HG03139 (cell line): ENCODE results near the gene GYPC.
A peak's percentile ranks its signal among the peaks of the same experiment; 100 is the strongest.
"Not testable (repeated sequence)": the region's sequence is repeated elsewhere in the genome, so short reads cannot be mapped to it uniquely, and the experiment has no call there.

Experiments used
- ATAC-seq: cut with Tn5 transposase; IDR thresholded peaks from one replicate; pipeline ENCODE4 v1.9.1; 2021; ENCODE audit not compliant: unreplicated experiment

GYPC gene

GRCh38 chr2:126655500-126656430 lies at the start of gene GYPC:
TSS of gene GYPC (plus strand) at chr2:126656158. CDS start at chr2:126656264, 106 bp downstream.
- ATAC-seq: peak; percentile 32

- ATAC-seq: no peak
Measured at GRCh38 chr2:126614524-126615227, 41.3 kb upstream of the GYPC start.

GRCh38 chr2:126616606-126617069 lies 39.3 kb upstream of the GYPC start:
- no peak for ATAC-seq

GRCh38 chr2:126620302-126620701 lies 35.7 kb upstream of the GYPC start:
- ATAC-seq: no peak

GRCh38 chr2:126623000-126623399 lies 33.0 kb upstream of the GYPC start:
- no peak for ATAC-seq

GRCh38 chr2:126627643-126628042 lies 28.3 kb upstream of the GYPC start:
- ATAC-seq: no peak

GRCh38 chr2:126634273-126634861 lies 21.6 kb upstream of the GYPC start:
- no peak for ATAC-seq

- ATAC-seq: no peak
Measured at GRCh38 chr2:126635281-126635680, 20.7 kb upstream of the GYPC start.

GRCh38 chr2:126635736-126636135 lies 20.2 kb upstream of the GYPC start:
- no peak for ATAC-seq

GRCh38 chr2:126637386-126637785 lies 18.6 kb upstream of the GYPC start:
- ATAC-seq: no peak

GRCh38 chr2:126638746-126639145 lies 17.2 kb upstream of the GYPC start:
- no peak for ATAC-seq

GRCh38 chr2:126639276-126639675 lies 16.7 kb upstream of the GYPC start:
- no peak for ATAC-seq

- ATAC-seq: not testable (repeated sequence)
Measured at GRCh38 chr2:126641294-126641693, 14.7 kb upstream of the GYPC start.

- ATAC-seq: no peak
Measured at GRCh38 chr2:126642031-126642430, 13.9 kb upstream of the GYPC start.

- no peak for ATAC-seq
Measured at GRCh38 chr2:126643431-126643830, 12.5 kb upstream of the GYPC start.

- ATAC-seq: no peak
Measured at GRCh38 chr2:126643972-126644371, 12.0 kb upstream of the GYPC start.

GRCh38 chr2:126644630-126645191 lies 11.2 kb upstream of the GYPC start:
- peak; percentile 92 for ATAC-seq

- peak; percentile 33 for ATAC-seq
Measured at GRCh38 chr2:126645211-126645618, 10.7 kb upstream of the GYPC start.

- no peak for ATAC-seq
Measured at GRCh38 chr2:126646026-126646425, 9.9 kb upstream of the GYPC start.

GRCh38 chr2:126647714-126648344 lies 8.1 kb upstream of the GYPC start:
- not testable (repeated sequence) for ATAC-seq

- not testable (repeated sequence) for ATAC-seq
Measured at GRCh38 chr2:126648345-126648786, 7.6 kb upstream of the GYPC start.
